HL-60 (cell line): ENCODE results near the gene PEF1.

Source experiments
- DNase-seq, 2 experiments: peaks; one replicate each; pipeline ENCODE4 v3.0.0-alpha.2; 2010 to 2020; ENCODE audit warnings: low read depth in 1 of 2, low spot score in 1 of 2
- H3K27ac ChIP-seq: fragments of 250-450 bp; sonication (Bioruptor Pico); replicated peaks from 2 replicates; pipeline ENCODE4 v1.5.1; 2020; ENCODE audit warnings: mild to moderate bottlenecking, moderate library complexity
- H3K27me3 ChIP-seq: fragments of 250-450 bp; sonication (Bioruptor Pico); 2 replicates; pipeline ENCODE4 v1.5.1; 2021; ENCODE audit warnings: mild to moderate bottlenecking, moderate library complexity; ENCODE audit not compliant: insufficient read depth, poor library complexity, severe bottlenecking
- H3K4me3 ChIP-seq: replicated peaks from 2 replicates; pipeline ENCODE4 v1.5.1; 2011; ENCODE audit warnings: mild to moderate bottlenecking, control low read depth, low read length; ENCODE audit not compliant: insufficient read depth
- GABPA ChIP-seq: IDR thresholded peaks from 2 replicates; pipeline ENCODE4 v1.6.1; 2012; ENCODE audit warnings: low read depth
- POLR2AphosphoS5 ChIP-seq: IDR thresholded peaks from 2 replicates; pipeline ENCODE4 v1.6.1; 2012; ENCODE audit warnings: low read depth
- REST ChIP-seq: IDR thresholded peaks from 2 replicates; pipeline ENCODE4 v1.6.1; 2012; ENCODE audit warnings: low read depth; ENCODE audit not compliant: insufficient replicate concordance
- SPI1 ChIP-seq: IDR thresholded peaks from 2 replicates; pipeline ENCODE4 v1.6.1; 2012; ENCODE audit warnings: low read depth, mild to moderate bottlenecking, borderline replicate concordance
- TF ChIP-seq, protein P1 (sequence below): IDR thresholded peaks from one replicate; pipeline ENCODE4 v1.5.1; 2011; ENCODE audit warnings: low read length, control low read depth, inconsistent platforms; ENCODE audit not compliant: insufficient read depth

The PEF1 gene

GRCh38 chr1:31668303-31668883 is 23.7 kb upstream of the PEF1 start:
- Histone ChIP-seq H3K27me3 (peaks cover 15% of the 10 kb centered on the region), H3K4me3 (no peak overlapping the region), H3K27ac (no peak overlapping the region)
- DNase-seq = no peak
- TF ChIP-seq, protein P1, sequence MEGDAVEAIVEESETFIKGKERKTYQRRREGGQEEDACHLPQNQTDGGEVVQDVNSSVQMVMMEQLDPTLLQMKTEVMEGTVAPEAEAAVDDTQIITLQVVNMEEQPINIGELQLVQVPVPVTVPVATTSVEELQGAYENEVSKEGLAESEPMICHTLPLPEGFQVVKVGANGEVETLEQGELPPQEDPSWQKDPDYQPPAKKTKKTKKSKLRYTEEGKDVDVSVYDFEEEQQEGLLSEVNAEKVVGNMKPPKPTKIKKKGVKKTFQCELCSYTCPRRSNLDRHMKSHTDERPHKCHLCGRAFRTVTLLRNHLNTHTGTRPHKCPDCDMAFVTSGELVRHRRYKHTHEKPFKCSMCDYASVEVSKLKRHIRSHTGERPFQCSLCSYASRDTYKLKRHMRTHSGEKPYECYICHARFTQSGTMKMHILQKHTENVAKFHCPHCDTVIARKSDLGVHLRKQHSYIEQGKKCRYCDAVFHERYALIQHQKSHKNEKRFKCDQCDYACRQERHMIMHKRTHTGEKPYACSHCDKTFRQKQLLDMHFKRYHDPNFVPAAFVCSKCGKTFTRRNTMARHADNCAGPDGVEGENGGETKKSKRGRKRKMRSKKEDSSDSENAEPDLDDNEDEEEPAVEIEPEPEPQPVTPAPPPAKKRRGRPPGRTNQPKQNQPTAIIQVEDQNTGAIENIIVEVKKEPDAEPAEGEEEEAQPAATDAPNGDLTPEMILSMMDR = no peak
- TF ChIP-seq GABPA (no peak), SPI1 (no peak), POLR2AphosphoS5 (no peak), REST (no peak)

DNA sequence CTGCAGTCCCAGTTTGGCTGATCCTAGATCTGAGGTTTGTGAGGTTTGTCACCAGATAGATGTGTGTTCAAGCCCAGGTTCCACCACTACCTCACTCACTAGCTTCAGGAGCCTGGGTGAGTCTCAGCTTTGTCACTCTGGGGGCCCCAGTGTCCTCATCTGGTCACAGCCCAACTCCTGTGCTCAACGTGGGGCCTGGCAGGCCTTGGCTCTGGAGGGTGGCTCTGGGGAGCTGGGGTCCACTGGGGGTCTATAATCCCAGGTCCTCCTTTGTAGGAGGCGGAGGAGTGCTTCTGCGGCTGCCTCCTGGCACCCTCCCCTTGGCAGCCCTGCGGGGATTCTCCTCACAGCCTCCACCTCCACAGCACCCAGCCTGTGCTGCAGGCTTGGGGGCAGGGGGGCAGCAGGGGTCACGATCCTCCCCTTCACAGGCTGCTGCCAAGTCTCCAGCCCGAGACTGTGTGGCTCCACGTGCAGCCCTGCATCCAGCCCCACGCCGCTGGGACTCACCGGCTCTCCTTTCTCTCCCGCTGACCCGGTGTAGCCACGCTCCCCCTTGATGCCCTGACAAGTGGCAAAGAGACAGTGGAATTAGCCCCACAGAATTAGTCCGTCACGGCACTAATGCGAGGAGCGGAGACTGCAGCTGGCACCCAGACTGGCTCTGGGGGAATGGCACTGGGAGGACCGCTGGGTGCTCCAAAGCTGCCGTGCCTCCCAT is 22.5 kb upstream of the PEF1 start:
- no peak overlapping the region for H3K4me3 ChIP-seq
- H3K27ac ChIP-seq = no peak overlapping the region
- H3K27me3 ChIP-seq = peaks cover 15% of the 10 kb centered on the region
- no peak for DNase-seq
- no peak for TF ChIP-seq REST
- TF ChIP-seq, protein P1 = no peak
- TF ChIP-seq GABPA = no peak
- no peak for TF ChIP-seq POLR2AphosphoS5
- no peak for TF ChIP-seq SPI1

GRCh38 chr1:31666263-31666963 is 21.7 kb upstream of the PEF1 start:
- DNase-seq = no peak
- H3K27ac ChIP-seq = no peak overlapping the region
- H3K27me3 ChIP-seq = peaks cover 15% of the 10 kb centered on the region

More at GRCh38 chr1:31666263-31666963, 21.7 kb upstream of the PEF1 start:
- H3K4me3 ChIP-seq = no peak overlapping the region
- TF ChIP-seq POLR2AphosphoS5 (no peak), GABPA (no peak), REST (no peak), SPI1 (no peak)
- TF ChIP-seq, protein P1 = no peak
